Neuronal stem cell (in vitro differentiated cells): ENCODE data around the gene MIGA2.

ENCODE experiments used
- DNase-seq: peaks from one replicate; pipeline ENCODE4 v3.0.0-alpha.2; 2013; ENCODE audit warnings: low spot score
- H2AFZ ChIP-seq: one replicate; pipeline ENCODE4 v1.6.1; 2013; ENCODE audit warnings: mild to moderate bottlenecking, low read length, inconsistent platforms
- H2AK5ac ChIP-seq: 2 replicates; pipeline ENCODE4 v1.6.1; 2013; ENCODE audit warnings: low read depth, mild to moderate bottlenecking, inconsistent platforms, low read length, moderate library complexity, mixed read lengths
- H2BK120ac ChIP-seq: 2 replicates; pipeline ENCODE4 v1.6.1; 2013; ENCODE audit warnings: low read depth, mild to moderate bottlenecking, inconsistent platforms, low read length, moderate library complexity, mixed read lengths
- H2BK12ac ChIP-seq: one replicate; pipeline ENCODE4 v1.6.1; 2013; ENCODE audit warnings: low read length, inconsistent platforms
- H2BK15ac ChIP-seq: 2 replicates; pipeline ENCODE4 v1.6.1; 2013; ENCODE audit warnings: mild to moderate bottlenecking, low read length, inconsistent platforms, mixed read lengths
- H2BK5ac ChIP-seq: one replicate; pipeline ENCODE4 v1.6.1; 2013; ENCODE audit warnings: inconsistent platforms, mild to moderate bottlenecking, low read length, moderate library complexity
- H3K14ac ChIP-seq: one replicate; pipeline ENCODE4 v1.6.1; 2013; ENCODE audit warnings: low read length, inconsistent platforms
- H3K18ac ChIP-seq: 2 replicates; pipeline ENCODE4 v1.6.1; 2013; ENCODE audit warnings: low read length, inconsistent platforms
- H3K23ac ChIP-seq: 2 replicates; pipeline ENCODE4 v1.6.1; 2013; ENCODE audit warnings: low read depth, mild to moderate bottlenecking, mixed read lengths, low read length, inconsistent platforms; ENCODE audit not compliant: poor library complexity
- H3K27ac ChIP-seq: replicated peaks from 3 replicates; pipeline ENCODE4 v1.5.1; 2013; ENCODE audit warnings: low read length, inconsistent platforms
- H3K27me3 ChIP-seq, 3 experiments: 2 replicates each; pipeline ENCODE4 v1.6.1; 2013; ENCODE audit warnings: low read length in 3 of 3, mild to moderate bottlenecking in 2 of 3, inconsistent platforms in 1 of 3, low read depth in 1 of 3, mixed read lengths in 1 of 3, moderate library complexity in 1 of 3; ENCODE audit not compliant: control insufficient read depth in 3 of 3, insufficient read depth in 3 of 3
- H3K36me3 ChIP-seq, 2 donors: replicated peaks in 1 of 2; 2 replicates each; pipeline ENCODE4 v1.6.1; 2013; ENCODE audit warnings: low read length in 2 of 2; ENCODE audit not compliant: control insufficient read depth in 2 of 2, insufficient read depth in 2 of 2
- H3K4ac ChIP-seq: 2 replicates; pipeline ENCODE4 v1.6.1; 2013; ENCODE audit warnings: inconsistent platforms, mild to moderate bottlenecking, low read length, moderate library complexity
- H3K4me1 ChIP-seq, 2 donors: 1 replicate in 1 of 2; 2 replicates in 1 of 2; pipeline ENCODE4 v1.6.1; 2013; ENCODE audit warnings: low read length in 2 of 2, low read depth in 1 of 2; ENCODE audit not compliant: control insufficient read depth in 2 of 2, insufficient read depth in 1 of 2
- H3K4me2 ChIP-seq: one replicate; pipeline ENCODE4 v1.6.1; 2013; ENCODE audit warnings: mild to moderate bottlenecking, low read length, inconsistent platforms; ENCODE audit not compliant: insufficient read depth, poor library complexity, severe bottlenecking
- H3K4me3 ChIP-seq, 2 donors: 2 replicates each; pipeline ENCODE4 v1.5.1; 2013; ENCODE audit warnings: low read length in 2 of 2, mild to moderate bottlenecking in 2 of 2, inconsistent platforms in 1 of 2, moderate library complexity in 1 of 2
- H3K79me1 ChIP-seq: one replicate; pipeline ENCODE4 v1.6.1; 2013; ENCODE audit warnings: low read depth, mild to moderate bottlenecking, inconsistent platforms, low read length, moderate library complexity
- H3K9ac ChIP-seq: one replicate; pipeline ENCODE4 v1.6.1; 2013; ENCODE audit warnings: mild to moderate bottlenecking, low read depth, low read length, inconsistent platforms; ENCODE audit not compliant: poor library complexity
- H3K9me3 ChIP-seq, 2 donors: replicated peaks in 1 of 2; 2 replicates each; pipeline versions ENCODE3 to v1.6.1; 2013; ENCODE audit warnings: low read length in 2 of 2, mild to moderate bottlenecking in 2 of 2, inconsistent platforms in 1 of 2, low read depth in 1 of 2, mixed read lengths in 1 of 2, moderate library complexity in 1 of 2; ENCODE audit not compliant: control insufficient read depth in 2 of 2, insufficient read depth in 1 of 2
- H4K8ac ChIP-seq: one replicate; pipeline ENCODE4 v1.6.1; 2013; ENCODE audit warnings: low read depth, mild to moderate bottlenecking, inconsistent platforms, low read length, moderate library complexity
- H4K91ac ChIP-seq: one replicate; pipeline ENCODE4 v1.6.1; 2013; ENCODE audit warnings: low read length, low read depth, mild to moderate bottlenecking, inconsistent platforms; ENCODE audit not compliant: poor library complexity
- WGBS, 2 donors: extraction: QIAGEN DNeasy Blood & Tissue Kit; methylation state at CpG; one replicate each; pipeline ENCODE4 v1.1.7; 2013; ENCODE audit warnings: missing lambda C conversion rate in 2 of 2, mixed read lengths in 1 of 2; ENCODE audit not compliant: insufficient read length in 2 of 2, insufficient replicate concordance in 1 of 2; ENCODE audit errors: extremely low coverage in 2 of 2; 5-methylcytosine and 5-hydroxymethylcytosine counted together

Gene MIGA2

GRCh38 chr9:129094387-129095169 lies 58.2 kb downstream of the MIGA2 start:
- H4K8ac ChIP-seq, result peak overlapping the region; percentile 43
- no peak overlapping the region for H3K4ac ChIP-seq
- no peak overlapping the region for H3K27ac ChIP-seq
- no peak overlapping the region for H3K4me2 ChIP-seq
- H3K23ac ChIP-seq, result peak overlapping the region; percentile 65
- H3K4me1 ChIP-seq, result no peaks in the 10 kb centered on the region
- H3K36me3 ChIP-seq, result peaks cover 9 to 27% of the 10 kb centered on the region in 2 donors
- H3K9me3 ChIP-seq, result no peaks in the 10 kb centered on the region
- DNase-seq, result no peak
- peak overlapping the region; percentile 87 for H2BK5ac ChIP-seq
- H3K4me3 ChIP-seq, result peak overlapping the region in 1 of 2 donors; percentile 35
- H2AFZ ChIP-seq, result no peak overlapping the region
- no peak overlapping the region for H3K18ac ChIP-seq
- no peak overlapping the region for H2AK5ac ChIP-seq
- H2BK120ac ChIP-seq, result no peak overlapping the region
- WGBS, 2 donors, result no CpG with 5 or more reads among the region's 13 CpGs
- H3K9ac ChIP-seq, result no peak overlapping the region
- no peak overlapping the region for H2BK12ac ChIP-seq
- no peaks in the 10 kb centered on the region for H3K27me3 ChIP-seq
- peak overlapping the region; percentile 21 for H3K14ac ChIP-seq
- no peaks in the 10 kb centered on the region for H3K79me1 ChIP-seq
- no peak overlapping the region for H4K91ac ChIP-seq
- H2BK15ac ChIP-seq, result no peak overlapping the region

DNA sequence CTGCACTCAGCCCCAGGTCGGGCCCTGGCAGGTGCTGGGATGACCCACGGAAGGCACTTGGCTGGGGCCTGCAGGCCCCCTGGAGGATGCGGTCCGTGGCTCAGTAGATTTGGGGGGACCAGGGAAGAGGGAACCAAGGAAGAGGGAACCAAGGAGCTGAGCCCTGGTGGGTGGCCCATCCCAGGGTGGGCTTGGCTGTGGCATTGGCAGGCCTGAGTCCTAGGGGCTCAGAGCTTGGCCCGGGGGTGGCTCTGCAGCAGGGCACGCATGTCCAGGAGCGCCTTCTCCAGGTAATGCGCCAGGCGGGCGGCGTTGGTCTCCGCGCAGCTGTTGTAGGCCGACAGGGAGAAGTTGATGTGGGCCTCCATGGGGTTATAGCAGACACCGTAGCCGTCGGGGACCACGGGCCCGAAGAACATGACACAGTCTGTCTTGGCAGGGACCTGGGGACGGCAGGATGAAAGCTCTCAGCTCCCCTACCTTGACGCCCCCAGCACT lies 58.8 kb downstream of the MIGA2 start:
- DNase-seq, result no peak
- WGBS, 2 donors, result no CpG with 5 or more reads among the region's 21 CpGs

GRCh38 chr9:129095908-129096307 lies 59.5 kb downstream of the MIGA2 start:
- no peak overlapping the region for H3K14ac ChIP-seq
- H2AFZ ChIP-seq, result no peak overlapping the region
- H2BK12ac ChIP-seq, result no peak overlapping the region
- no peak overlapping the region for H4K8ac ChIP-seq
- no peak overlapping the region for H3K4me2 ChIP-seq
- H3K9me3 ChIP-seq, result no peaks in the 10 kb centered on the region
- peak overlapping the region; percentile 84 for H3K4ac ChIP-seq
- no peak overlapping the region for H2BK120ac ChIP-seq
- WGBS, 2 donors, result no CpG with 5 or more reads among the region's 12 CpGs
- peak overlapping the region; percentile 83 for H3K18ac ChIP-seq
- peak overlapping the region; percentile 85 for H3K23ac ChIP-seq
- H2BK15ac ChIP-seq, result no peak overlapping the region
- H3K4me3 ChIP-seq, result no peak overlapping the region
- H3K79me1 ChIP-seq, result no peaks in the 10 kb centered on the region
- H4K91ac ChIP-seq, result no peak overlapping the region
- H3K27ac ChIP-seq, result no peak overlapping the region
- H2AK5ac ChIP-seq, result peak overlapping the region; percentile 56
- H2BK5ac ChIP-seq, result no peak overlapping the region
- H3K9ac ChIP-seq, result peak overlapping the region; percentile 44
- DNase-seq, result no peak
- H3K27me3 ChIP-seq, result no peaks in the 10 kb centered on the region
- H3K36me3 ChIP-seq, result peaks cover 0 to 14% of the 10 kb centered on the region in 2 donors
- no peaks in the 10 kb centered on the region for H3K4me1 ChIP-seq

More for the DNA sequence above, 58.8 kb downstream of the MIGA2 start:
- no peaks in the 10 kb centered on the region for H3K9me3 ChIP-seq
- H3K36me3 ChIP-seq, result peaks cover 4 to 21% of the 10 kb centered on the region in 2 donors
- H2AFZ ChIP-seq, result no peak overlapping the region
- no peak overlapping the region for H3K27ac ChIP-seq
- H2AK5ac ChIP-seq, result no peak overlapping the region
- H3K18ac ChIP-seq, result no peak overlapping the region
- H2BK12ac ChIP-seq, result peak overlapping the region; percentile 22
- H3K4me1 ChIP-seq, result no peaks in the 10 kb centered on the region
- H4K91ac ChIP-seq, result no peak overlapping the region
- H3K14ac ChIP-seq, result peak overlapping the region; percentile 38
- H2BK120ac ChIP-seq, result no peak overlapping the region
- no peak overlapping the region for H3K4ac ChIP-seq
- no peak overlapping the region for H3K4me2 ChIP-seq
- peak overlapping the region in 1 of 2 donors; percentile 35 for H3K4me3 ChIP-seq
- H2BK15ac ChIP-seq, result no peak overlapping the region
- peak overlapping the region; percentile 65 for H4K8ac ChIP-seq
- H3K23ac ChIP-seq, result peak overlapping the region; percentile 65
- no peak overlapping the region for H3K9ac ChIP-seq
- peak overlapping the region; percentile 87 for H2BK5ac ChIP-seq
- no peaks in the 10 kb centered on the region for H3K79me1 ChIP-seq
- no peaks in the 10 kb centered on the region for H3K27me3 ChIP-seq

- Histone ChIP-seq H4K8ac (no peak overlapping the region), H3K4ac (no peak overlapping the region), H2BK15ac (no peak overlapping the region), H3K4me2 (no peak overlapping the region), H3K27me3 (no peaks in the 10 kb centered on the region), H2AFZ (no peak overlapping the region), H2AK5ac (no peak overlapping the region), H2BK5ac (no peak overlapping the region), H3K4me3 (no peak overlapping the region), H3K23ac (peak overlapping the region; percentile 60), H3K9me3 (no peaks in the 10 kb centered on the region), H3K27ac (no peak overlapping the region), H3K4me1 (no peaks in the 10 kb centered on the region), H3K18ac (no peak overlapping the region), H2BK120ac (no peak overlapping the region), H3K79me1 (peaks cover 2% of the 10 kb centered on the region), H3K36me3 (peaks cover 0 to 13% of the 10 kb centered on the region in 2 donors), H2BK12ac (no peak overlapping the region), H3K9ac (no peak overlapping the region), H3K14ac (no peak overlapping the region), H4K91ac (no peak overlapping the region)
- no peak for DNase-seq
- WGBS, 2 donors, result no CpG with 5 or more reads among the region's 16 CpGs
These were observed 61.4 kb downstream of the MIGA2 start for GRCh38 chr9:129097671-129098306.
